GM03348 (cell line): ENCODE results near the gene DOCK1.

Source experiments
- DNase-seq: peaks from one replicate; pipeline ENCODE4 v3.0.0; 2012; ENCODE audit warnings: low spot score

The DOCK1 gene

DNA sequence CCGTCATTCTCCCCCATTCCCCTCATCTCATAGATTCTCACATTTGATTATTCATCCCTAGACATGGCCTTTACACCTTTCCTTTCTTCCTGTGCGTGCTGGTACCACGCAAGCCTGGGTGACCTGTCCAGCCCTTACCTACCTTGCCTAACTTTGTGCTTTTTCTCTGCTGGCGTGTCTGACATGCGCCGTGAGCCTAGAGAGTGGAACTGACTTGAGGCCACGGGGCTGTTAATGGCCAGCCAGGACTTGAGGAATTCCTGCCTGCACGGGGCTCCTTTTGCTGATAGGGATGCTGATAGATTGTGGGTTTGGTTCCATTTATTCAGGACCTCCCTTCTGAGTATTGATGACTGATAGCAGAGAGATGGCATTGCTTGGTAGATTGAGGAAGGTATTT is 134.2 kb downstream of the DOCK1 start:
- no peak for DNase-seq

DNA sequence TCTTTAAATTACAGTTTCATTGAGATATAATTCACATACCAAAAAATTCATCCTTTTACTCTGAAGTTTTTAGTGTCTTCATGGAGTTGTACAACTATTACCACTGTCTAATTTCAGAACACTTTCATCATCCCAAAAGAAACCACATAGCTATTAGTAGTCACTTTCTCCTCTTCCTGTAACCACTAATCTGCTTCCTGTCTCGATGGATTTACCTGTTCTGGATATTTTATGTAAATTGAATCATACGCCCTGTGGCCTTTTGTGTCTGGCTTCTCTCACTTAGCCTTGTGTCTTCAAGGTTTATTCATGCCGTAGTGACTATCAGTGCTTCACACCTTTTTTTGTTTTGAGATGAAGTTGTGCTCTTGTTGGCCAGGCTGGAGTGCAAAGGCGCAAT is 135.5 kb downstream of the DOCK1 start:
- no peak for DNase-seq

DNA sequence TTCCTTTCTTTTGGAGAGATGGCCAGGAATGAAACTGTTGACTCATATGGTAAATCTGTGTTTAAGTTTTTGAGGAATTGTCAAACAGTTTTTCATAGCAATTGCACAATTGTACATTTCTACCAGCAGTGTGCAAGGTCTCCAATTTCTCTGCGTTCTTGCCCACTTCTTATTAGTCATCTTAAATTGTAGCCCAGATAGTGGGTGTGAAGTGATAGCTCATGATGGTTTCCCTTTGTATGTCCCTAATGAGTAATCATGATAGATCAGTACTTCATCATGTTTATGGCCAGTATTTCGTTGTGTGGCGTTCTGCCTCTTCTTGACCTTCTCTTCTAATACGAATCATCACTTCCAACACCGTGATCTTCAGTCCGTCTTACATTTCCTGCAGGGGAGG is 136.3 kb downstream of the DOCK1 start:
- DNase-seq = peak; percentile 86

DNA sequence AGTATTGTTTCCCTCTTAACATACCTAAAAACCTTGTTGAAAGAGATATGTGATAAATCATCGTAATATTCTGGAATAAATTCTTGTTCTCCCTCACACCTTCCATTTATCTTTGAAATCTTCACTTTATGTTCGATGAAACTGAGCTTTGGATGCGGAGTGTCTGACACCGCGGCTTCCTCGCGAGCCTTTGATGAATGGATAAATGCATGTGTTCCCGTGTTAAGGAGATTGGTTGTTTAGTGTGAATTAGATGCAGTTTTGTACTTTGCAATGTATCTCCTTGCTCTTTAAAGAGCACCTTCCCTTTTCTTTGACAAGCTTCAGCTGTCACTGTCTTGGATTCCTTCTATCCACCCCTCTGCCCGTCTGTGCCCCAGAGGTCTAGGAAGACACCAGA is 138.1 kb downstream of the DOCK1 start:
- no peak for DNase-seq

DNA sequence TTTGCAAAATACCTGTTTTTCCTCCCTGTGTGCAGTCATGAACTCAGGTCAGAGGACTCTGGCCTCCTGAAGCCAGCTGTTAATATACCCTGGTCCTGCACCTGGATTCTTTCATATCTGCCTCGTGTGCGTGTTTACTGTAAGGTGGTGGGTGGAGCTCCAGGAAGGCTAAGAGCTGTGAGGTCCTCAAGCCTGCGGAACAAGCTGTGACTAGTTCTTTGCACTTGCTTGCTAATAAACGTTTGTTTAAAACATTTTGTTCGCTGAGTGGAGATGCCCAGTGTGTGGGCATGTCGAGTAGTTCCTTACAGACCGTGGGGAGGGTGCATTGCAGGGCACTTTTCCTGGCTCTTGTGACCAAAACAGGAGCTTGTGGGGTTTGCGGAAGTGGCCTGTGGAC is 139.0 kb downstream of the DOCK1 start:
- DNase-seq = no peak

DNA sequence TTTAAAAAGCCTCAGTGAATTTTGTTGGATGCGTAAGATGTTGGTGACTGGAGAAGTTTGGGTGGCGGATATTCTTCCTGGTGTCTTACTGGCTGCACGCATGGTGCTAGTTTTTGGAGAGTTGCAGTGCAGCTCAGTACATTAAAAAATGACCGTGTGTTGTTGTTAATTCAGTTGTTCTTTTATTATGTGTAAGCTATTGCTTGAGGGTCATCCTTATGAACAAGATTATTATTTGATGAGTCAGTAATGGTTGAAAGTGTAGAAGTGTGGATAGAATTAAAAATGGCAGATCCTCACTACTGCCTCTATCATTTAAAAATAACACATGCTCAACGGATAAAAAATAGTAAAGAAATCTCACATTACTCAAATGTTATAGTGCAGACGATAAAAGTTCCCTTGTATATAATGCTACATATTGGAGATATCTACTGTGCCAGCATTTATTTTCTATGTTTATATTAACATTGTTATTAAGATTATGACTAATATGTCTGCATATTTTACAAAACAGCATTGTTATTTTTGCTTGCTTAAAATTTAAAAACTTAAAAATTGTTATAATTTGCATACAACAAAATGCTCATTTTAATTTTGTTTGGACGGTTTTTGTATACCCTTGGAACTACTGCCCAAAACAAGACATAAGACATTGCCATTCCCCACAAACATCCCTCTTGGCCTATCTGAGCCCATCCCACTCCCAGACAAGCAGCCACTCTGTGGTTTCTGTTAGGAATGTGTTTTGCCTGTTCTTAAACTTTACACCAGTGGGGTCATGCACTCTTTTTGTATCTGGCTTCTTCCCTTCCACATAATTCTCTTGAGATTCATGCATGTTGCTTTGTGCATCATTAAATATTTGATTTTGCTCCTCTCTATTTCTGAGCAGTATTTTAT is 142.0 kb downstream of the DOCK1 start:
- peak; percentile 60 for DNase-seq

DNA sequence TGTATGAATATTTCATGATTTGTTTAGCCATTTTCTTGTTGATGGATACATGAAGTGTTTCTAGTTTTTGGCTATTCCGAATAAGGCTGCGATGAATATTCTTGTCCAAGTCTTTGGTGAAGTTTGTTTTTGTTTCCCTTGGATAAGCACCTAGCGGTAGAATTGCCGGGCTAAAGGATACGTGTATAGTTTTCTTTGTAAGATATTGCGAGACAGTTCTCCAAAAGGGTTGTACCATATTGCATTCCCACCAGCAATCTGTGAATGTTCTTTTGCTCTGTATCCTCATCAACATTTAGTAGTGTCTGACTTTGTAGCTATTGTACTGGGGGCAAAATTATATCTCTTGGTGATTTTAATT is 142.6 kb downstream of the DOCK1 start:
- no peak for DNase-seq

DNA sequence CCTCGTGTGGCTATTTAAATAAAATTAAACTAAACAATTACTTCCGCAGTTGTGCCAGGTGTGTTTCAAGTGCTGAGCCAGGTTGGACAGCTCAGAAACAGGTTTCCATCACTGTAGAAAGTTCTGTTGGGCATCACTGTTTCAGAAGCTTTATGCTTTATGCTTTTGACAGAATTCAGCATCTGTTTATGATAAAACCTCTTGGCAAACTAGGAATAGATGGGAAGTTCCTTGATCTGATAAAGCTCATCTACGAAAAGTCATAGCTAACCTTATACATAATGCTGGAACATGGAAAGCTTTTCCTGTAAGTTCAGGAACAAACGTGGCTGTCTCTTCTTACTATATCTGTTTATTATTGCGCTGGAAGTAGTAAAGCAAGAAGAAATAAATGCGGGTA is 143.4 kb downstream of the DOCK1 start:
- no peak for DNase-seq

DNA sequence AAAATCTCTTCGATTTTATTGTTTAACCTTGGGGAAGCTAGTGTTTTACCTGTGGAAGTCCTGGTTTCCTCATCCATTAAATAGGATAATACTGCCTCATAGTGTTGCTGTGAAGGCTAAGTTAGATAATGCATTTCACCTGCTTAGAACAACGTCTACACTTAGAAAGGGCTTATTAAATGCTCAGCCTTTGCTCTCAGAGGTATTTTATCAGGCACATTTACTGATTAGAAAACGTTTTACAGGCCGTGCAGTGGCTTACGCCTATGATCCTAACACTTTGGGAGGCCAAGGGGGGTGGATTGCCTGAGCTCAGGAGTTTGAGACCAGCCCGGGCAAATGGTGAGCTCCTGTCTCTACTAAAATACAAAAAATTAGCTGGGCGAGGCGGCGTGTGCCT is 146.8 kb downstream of the DOCK1 start:
- no peak for DNase-seq

DNA sequence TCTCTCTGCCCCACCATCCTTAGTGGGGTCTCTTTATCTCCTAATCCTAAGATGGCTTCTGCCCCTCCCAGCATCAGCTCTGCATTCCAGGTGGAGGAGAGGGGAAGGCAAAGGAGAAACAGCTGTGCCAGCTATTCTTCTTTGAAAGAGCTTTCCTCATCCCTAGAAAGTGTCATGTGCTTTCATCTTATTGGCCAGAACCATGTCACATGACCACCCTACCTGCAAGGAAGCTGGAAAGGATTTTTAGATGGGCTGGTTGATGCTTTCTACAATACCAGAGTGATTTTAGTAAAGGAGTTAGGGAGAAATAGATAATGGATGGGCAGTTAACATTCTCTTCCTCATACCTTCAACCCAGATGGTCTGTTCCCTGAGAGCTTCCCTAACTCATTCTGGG is 150.0 kb downstream of the DOCK1 start:
- no peak for DNase-seq

DNA sequence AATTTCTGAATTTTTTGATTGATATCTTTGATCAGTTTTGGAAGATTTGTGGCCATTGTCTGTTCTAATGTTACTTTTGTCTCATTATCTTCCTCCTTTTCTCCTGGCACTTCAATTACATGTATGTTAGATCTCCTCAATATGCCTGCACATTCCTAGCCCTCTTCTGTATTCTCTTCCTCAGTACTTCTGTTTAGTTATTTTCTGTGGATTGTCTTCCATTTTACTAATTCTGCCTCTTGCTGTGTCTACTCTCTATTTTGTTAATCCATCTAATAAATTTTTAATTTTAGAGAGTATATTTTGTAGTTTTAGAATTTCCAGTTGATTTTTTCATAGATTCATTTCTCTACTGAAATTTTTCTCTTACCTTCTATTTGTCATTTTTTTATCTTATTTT is 154.1 kb downstream of the DOCK1 start:
- DNase-seq = no peak

DNA sequence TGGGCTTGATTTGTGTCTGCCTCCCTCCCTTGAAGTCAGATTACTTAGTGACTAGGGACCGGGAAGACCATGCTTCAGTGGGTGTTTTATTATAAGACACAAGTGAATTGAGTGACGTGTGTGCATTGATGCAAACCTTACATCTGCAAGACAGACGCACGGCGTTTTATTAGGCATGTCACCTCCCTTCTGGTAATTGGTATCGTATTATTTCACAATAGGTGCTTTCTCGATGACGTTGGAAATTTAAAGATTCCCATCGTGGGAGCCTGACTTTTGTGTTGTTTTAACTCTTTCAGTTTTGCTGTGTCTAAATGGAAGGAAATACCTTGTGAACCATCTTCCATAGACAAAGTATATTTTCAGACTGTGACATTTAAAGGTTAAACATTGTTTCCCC is 158.5 kb downstream of the DOCK1 start:
- no peak for DNase-seq

DNA sequence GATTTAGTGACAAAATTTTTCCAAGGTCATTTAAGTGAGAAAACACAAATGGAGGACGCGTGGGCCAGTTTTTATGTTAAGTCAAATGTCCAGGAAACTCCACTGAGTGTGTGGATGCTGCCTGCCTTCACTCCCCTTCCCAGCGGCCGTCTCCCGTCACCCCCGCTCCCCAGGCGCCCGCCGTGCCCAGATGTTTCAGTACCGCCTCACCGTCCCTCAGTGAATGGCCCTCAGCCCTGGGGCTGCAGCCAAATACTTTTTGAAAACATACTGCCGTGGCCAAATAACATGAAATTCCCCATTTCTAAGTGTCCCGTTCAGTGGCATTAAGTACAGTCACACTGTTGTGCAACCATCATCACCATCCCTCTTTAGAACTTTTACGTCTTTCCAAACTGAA is 159.2 kb downstream of the DOCK1 start:
- DNase-seq = no peak

DNA sequence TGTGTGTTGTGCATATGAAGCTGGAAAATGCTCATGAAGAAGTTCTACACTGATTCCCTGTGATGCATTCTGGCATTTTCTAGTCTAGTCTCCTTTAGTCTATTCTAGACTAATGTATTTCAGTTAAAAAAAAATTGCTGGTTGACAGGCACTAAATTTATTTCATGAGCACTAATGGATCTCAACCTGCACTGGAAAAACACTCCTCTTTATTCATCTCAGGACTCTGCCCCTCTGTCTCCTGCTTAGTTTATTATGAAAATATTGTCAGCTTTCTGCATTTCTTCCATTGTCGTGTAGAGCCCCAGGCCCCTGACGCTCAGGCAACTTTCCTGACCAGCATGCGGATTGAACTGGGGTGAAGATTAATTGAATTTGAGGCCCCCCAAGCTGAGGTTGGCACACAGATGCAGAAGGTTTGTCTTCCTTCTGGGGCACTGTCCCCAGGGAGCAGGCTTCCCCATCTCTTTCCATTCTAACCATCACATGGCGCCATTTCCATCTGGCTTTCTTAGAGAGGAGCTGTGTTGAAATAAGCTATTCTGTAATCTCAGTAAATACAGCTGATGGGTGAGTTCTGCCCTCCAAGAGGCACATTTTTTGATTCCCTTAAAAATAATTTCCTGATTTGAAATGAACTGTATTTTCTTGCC is 162.4 kb downstream of the DOCK1 start:
- no peak for DNase-seq

DNA sequence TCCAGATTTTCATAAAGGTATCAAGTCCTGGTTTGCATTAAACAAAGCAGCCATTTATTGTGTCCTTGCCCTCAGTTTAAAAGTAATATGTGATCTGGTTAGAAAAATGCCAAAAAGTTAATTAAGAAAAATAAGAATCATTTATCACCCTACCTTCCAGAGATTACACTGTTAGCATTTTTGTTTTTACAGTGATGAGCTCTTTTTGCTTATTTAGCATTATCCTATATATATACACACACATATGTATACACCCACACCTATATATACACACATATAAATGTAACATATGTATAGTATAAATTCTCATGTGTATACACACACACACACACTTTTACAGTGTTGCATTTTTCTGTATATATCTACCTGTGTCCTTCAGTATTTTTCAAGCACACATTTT is 163.3 kb downstream of the DOCK1 start:
- DNase-seq = no peak

DNA sequence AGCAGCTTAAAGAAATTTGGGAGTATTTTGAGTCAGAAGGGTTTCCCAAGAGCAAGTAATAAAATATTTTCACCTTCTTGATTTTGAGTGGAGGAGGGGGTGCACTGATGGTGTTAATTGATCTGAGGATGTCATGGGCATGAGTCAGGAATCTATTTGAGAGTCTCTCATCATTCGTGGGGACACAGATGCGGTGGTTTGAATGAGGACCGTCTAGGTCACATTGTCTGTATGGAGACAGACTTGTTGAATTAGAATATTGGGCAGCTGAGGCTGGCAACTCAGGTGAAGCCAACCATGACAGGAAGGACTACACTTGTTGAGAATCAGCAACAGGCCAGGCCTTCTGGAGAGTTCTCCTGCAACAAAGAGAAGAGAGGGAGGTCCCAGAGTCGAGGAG is 164.2 kb downstream of the DOCK1 start:
- DNase-seq = no peak

DNA sequence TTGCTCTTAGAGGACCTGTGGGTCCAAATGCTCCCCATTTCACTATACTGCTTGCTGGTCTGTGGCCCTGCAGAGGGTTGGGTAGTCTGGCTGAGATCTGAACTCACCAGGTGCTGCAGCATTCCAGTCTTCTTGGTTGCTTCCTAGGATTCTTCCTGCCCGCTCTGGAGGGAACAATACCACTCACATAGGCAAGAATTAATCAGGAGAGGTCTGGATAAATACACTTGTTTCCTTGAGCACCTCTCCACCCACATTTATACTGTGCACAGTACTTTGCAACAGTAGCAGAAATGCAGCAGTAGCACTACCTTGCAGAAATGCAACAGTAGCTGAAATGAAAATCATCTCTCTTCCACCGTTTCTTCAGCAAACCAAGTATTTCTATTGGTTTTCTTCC is 165.9 kb downstream of the DOCK1 start:
- no peak for DNase-seq

DNA sequence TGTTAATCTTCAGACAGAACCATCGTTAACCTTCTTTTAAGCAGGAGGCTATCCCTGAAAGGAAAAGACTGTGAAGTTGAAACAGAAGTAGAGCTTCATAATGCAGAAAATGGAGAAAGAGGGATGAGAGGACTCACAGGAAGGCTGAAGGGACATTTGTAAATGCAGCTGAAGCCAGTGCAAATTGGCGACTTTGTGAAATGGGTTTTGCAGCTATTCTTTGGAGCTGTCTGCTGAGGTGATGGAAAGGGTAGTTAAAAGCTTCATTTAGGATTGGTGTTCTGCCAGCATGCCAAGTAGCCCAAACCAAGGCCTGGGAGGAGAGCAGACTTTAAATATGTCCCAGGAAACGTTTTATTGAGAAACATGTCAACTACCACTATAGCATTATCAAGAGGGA is 168.4 kb downstream of the DOCK1 start:
- no peak for DNase-seq

DNA sequence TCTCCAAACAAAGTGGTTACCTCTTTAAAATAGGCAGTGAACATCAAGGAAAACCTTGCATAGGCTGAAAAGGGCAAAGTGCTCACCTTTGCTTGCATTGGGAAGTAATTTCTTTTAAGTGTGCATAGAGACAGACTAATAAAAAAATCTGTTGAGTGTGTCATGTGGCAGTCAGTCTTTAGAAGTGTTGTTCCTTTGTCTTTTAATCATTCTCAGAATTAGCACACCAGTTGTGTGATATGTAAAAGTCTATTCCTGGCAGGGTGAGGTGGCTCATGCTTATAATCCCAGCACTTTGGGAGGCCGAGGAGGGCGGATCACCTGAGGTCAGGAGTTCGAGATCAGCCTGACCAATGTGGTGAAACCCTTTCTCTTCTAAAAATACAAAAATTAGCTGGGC is 174.2 kb downstream of the DOCK1 start:
- DNase-seq = no peak

DNA sequence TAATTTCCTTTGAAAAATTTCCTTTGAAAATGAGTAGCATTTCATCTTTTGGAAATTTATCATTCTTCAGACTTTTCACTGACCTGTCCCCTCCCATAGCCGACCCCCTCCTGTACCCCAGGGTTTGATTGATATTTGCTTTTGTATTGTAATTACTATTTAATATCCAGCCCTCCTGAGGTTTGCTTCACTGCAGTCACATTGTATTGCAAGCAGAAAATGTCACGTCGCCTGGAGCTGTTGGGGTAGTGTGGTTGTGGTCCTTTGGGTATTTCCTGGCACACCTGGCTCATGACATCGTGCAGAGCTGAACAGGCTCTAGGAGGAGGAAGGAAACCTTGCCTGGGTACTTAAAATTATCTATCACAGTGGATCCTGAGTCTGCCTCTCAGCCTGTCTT is 175.1 kb downstream of the DOCK1 start:
- no peak for DNase-seq

DNA sequence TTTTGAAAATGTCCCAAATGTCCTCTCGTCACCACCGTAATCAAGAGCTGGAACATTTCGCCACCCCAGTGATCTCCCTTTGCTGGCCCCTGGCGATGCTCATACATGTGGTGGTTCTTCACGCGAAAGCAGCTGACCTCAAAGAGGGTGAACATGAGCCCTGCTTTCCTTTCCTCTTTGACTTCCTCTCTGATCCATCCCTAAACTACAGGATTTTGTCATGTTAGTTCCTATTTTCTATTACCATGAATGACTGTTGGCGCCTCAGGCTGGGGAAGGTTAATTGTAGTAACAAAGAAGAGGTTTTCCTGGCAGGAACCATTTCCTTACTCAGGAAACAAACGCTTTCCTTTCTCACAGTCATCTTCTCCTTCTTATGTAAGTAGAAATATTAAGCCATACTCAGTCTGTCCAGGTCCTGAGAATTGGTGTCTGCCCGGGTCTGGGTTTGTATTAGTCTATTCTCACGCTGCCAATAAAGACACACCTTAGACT is 176.7 kb downstream of the DOCK1 start:
- no peak for DNase-seq

DNA sequence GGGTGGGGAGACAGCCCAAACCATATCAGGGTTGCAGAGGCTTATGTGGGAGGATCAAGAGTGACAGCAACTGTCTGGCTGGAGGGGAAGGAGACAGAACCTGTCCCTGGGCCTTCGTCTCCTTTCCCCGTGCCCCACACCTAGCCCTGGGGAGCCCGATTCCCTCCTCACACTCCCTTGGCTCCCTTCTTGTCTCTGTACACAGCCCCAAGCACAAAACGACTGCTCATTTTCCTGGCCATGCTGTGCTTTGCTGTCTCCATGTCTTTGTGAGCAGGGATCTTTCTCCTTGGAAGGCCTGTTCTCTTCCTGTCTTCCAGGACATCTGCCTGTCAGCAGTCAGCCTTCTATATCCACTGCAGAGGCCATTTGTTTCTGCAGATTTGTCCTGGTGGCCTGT is 177.4 kb downstream of the DOCK1 start:
- no peak for DNase-seq

DNA sequence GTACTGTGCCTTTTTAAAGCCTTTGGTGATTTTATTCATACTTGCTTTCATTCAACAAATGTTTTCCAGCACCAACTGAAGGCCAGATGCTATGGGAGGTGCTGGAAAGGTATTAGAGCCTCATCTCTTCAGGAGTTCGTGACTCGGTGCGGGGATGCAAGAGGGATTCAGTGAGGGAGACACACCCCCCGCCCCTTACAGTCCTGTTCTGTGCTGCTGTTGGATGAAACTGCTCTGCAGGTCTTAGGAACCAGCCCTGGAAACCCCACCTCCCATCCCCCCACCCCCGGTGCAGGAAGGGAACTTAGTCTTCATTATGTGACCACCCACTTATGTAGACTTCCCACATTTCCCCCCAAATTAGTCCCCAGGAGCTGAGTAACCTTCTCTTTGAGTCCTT is 180.7 kb downstream of the DOCK1 start:
- no peak for DNase-seq

DNA sequence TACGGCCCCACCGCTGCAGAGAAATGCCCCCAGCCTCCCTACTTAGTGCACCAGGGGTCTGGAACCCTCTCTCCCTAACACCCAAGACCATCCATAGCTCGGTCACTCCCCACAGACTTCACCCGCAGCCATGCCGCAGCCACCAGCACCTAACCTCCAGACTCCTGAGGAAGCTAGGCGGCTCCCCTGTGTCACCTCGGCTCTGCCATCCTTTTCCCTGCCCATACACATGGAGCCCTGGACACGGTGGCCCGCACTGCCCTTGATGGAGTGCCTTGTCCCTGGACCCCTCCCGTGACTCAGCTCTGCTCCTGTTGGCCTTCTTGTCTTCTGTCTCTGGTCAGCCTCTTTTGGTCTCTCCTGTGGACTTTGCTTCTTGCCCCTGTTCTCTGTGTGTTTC is 183.7 kb downstream of the DOCK1 start:
- no peak for DNase-seq
